Keratinocyte (primary cell): ENCODE measurements around the gene AADAT. TPM values are rescaled to one million over a fixed set of nuclear protein-coding genes. Genes with fewer than 3 reads are reported as not detected.

Experiments
- DNase-seq: peaks from one replicate; pipeline ENCODE4 v3.0.0-alpha.2; 2011; ENCODE audit warnings: low read depth, missing footprints, low spot score
- FAIRE-seq: peaks from 2 replicates; lab custom pipeline; 2011; peaks lifted over from hg19 to GRCh38; lab: Jason Lieb, UNC
- H2AFZ ChIP-seq: 2 replicates; pipeline ENCODE4 v1.6.0; 2012; ENCODE audit warnings: low read length, control low read depth, inconsistent platforms; ENCODE audit not compliant: control insufficient read depth
- H3K27ac ChIP-seq: 2 replicates; pipeline ENCODE4 v1.5.1; 2011; ENCODE audit warnings: low read length; ENCODE audit not compliant: control insufficient read depth, insufficient read depth
- H3K27me3 ChIP-seq: 3 replicates; pipeline ENCODE4 v1.6.0; 2011; ENCODE audit warnings: low read length; ENCODE audit not compliant: control insufficient read depth, insufficient read depth; ENCODE audit errors: extremely low read depth
- H3K36me3 ChIP-seq, 2 experiments: 2 replicates in 1 of 2; 3 replicates in 1 of 2; pipeline ENCODE4 v1.5.1; 2011; ENCODE audit warnings: low read length in 2 of 2, mild to moderate bottlenecking in 1 of 2; ENCODE audit not compliant: control insufficient read depth in 2 of 2, insufficient read depth in 2 of 2; ENCODE audit errors: extremely low read depth in 1 of 2
- H3K4me1 ChIP-seq: 3 replicates; pipeline ENCODE4 v1.5.1; 2011; ENCODE audit warnings: low read length; ENCODE audit not compliant: control insufficient read depth, insufficient read depth; ENCODE audit errors: extremely low read depth
- H3K4me2 ChIP-seq: 3 replicates; pipeline ENCODE4 v1.6.0; 2011; ENCODE audit warnings: low read depth, low read length; ENCODE audit not compliant: control insufficient read depth, insufficient read depth; ENCODE audit errors: extremely low read depth
- H3K4me3 ChIP-seq, 3 experiments: fragments of 200-600 bp in 1 of 3; sonication (generic) in 1 of 3; 2 replicates in 2 of 3; 3 replicates in 1 of 3; pipeline ENCODE4 v1.5.1; 2011 to 2016; ENCODE audit warnings: low read length in 3 of 3, mild to moderate bottlenecking in 3 of 3, control low read depth in 2 of 3, inconsistent platforms in 1 of 3, low read depth in 1 of 3, mixed read lengths in 1 of 3, mixed run types in 1 of 3, moderate library complexity in 1 of 3; ENCODE audit not compliant: control insufficient read depth in 2 of 3, insufficient read depth in 2 of 3; ENCODE audit errors: extremely low read depth in 1 of 3
- H3K79me2 ChIP-seq: 2 replicates; pipeline ENCODE4 v1.6.0; 2012; ENCODE audit warnings: low read length; ENCODE audit not compliant: control insufficient read depth, insufficient read depth
- H3K9ac ChIP-seq: 3 replicates; pipeline ENCODE4 v1.6.0; 2011; ENCODE audit warnings: low read length; ENCODE audit not compliant: control insufficient read depth, insufficient read depth; ENCODE audit errors: extremely low read depth
- H3K9me1 ChIP-seq: 3 replicates; pipeline ENCODE4 v1.6.0; 2011; ENCODE audit warnings: low read length; ENCODE audit not compliant: control insufficient read depth, insufficient read depth; ENCODE audit errors: extremely low read depth
- H3K9me3 ChIP-seq: 2 replicates; pipeline ENCODE4 v1.5.1; 2012; ENCODE audit warnings: low read depth, low read length; ENCODE audit not compliant: control insufficient read depth
- H4K20me1 ChIP-seq: 3 replicates; pipeline ENCODE4 v1.6.0; 2011; ENCODE audit warnings: low read length; ENCODE audit not compliant: control insufficient read depth, insufficient read depth; ENCODE audit errors: extremely low read depth
- CTCF ChIP-seq, 3 experiments: IDR thresholded peaks in 1 of 3; conservative IDR thresholded peaks in 1 of 3; optimal IDR thresholded peaks in 1 of 3; 2 replicates in 2 of 3; 3 replicates in 1 of 3; pipeline versions ENCODE3 to v1.5.1; 2011; ENCODE audit warnings: low read length in 3 of 3, mild to moderate bottlenecking in 3 of 3, moderate library complexity in 2 of 3, control low read depth in 1 of 3, inconsistent platforms in 1 of 3; ENCODE audit not compliant: insufficient read depth in 2 of 3; ENCODE audit errors: extremely low read depth in 1 of 3
- EZH2 ChIP-seq: IDR thresholded peaks from one replicate; pipeline ENCODE4 v1.6.1; 2012; ENCODE audit warnings: inconsistent platforms, mild to moderate bottlenecking, low read length, moderate library complexity
- dilution Hi-C: fragments of 300-500 bp; cut with MboI; formaldehyde crosslinking; loops from one replicate; pipeline ENCODE4 v1.7.0; 2020; ENCODE audit warnings: low sequenced_read_pairs; ENCODE audit not compliant: extremely low pct_ligation_motif_present
- polyA plus RNA-seq, 5 experiments: library from polyadenylated mRNA; depleted of rRNA in 3 of 5; stranded (reverse) in 3 of 5; stranded (forward) in 1 of 5; unstranded in 1 of 5; fragments of >200 nt; gene quantifications; 1 replicate in 1 of 5; 2 replicates in 3 of 5; 3 replicates in 1 of 5; pipeline versions ENCODE4 v1.2.1 to v1.2.3, GENCODE V29; 2011 to 2012; ENCODE audit warnings: missing spikeins in 2 of 5, low read depth in 1 of 5, low replicate concordance in 1 of 5

Gene AADAT
- polyA plus RNA-seq, 1 donor (not counting 4 experiments of a cell fraction or from before 2014, with no cell fraction given), result 5.2 TPM

GRCh38 chr4:170089274-170089667, 485 bp downstream of the AADAT start:
- H2AFZ ChIP-seq, result peak overlapping the region; percentile 97
- dilution Hi-C loops, result no loop called here
- TF ChIP-seq EZH2 (no peak), CTCF (optimal IDR thresholded peaks at IDR 0.05 in 1 of 3, IDR thresholded peaks at IDR 0.05 in 1 of 3, conservative IDR thresholded peaks at IDR 0.05 in 1 of 3; ENCODE audit: extremely low read depth in 1 of 3, insufficient read depth in 2 of 3, low read length in 3 of 3) (peak in 1 of 3 experiments; percentile 15)
- DNase-seq (no peak), FAIRE-seq (no peak)
- H3K79me2 ChIP-seq, result no peaks in the 10 kb centered on the region
- no peaks in the 10 kb centered on the region for H3K9me1 ChIP-seq
- no peaks in the 10 kb centered on the region for H4K20me1 ChIP-seq
- H3K36me3 ChIP-seq, result no peaks in the 10 kb centered on the region
- no peaks in the 10 kb centered on the region for H3K9me3 ChIP-seq
- H3K9ac ChIP-seq, result peak overlapping the region; percentile 63
- peak overlapping the region; percentile 54 to 84 (median 81) for H3K4me3 ChIP-seq
- H3K27ac ChIP-seq, result peak overlapping the region; percentile 36
- peaks cover 11% of the 10 kb centered on the region for H3K4me1 ChIP-seq
- peak overlapping the region; percentile 96 for H3K4me2 ChIP-seq
- H3K27me3 ChIP-seq, result no peaks in the 10 kb centered on the region

DNA sequence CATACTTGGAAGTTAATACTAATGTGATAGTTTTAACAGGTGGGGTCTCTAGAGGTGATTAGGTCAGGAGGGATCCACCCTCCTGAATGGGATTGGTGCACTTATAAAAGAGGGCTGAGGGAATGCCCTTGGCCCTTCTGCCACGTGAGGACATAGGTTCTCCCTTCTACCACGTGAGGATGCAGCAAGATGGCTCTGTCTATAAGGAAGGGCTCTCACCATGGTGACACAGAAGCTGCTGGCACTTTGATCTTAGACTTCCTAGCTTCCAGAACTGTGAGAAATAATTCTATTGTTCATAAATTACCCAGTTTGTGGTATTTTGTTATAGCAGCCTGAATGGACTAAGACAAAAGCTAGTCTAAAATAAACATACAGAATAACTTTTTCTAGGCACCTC, 1.0 kb downstream of the AADAT start:
- TF ChIP-seq EZH2, result no peak
- TF ChIP-seq CTCF (optimal IDR thresholded peaks at IDR 0.05 in 1 of 3, IDR thresholded peaks at IDR 0.05 in 1 of 3, conservative IDR thresholded peaks at IDR 0.05 in 1 of 3; ENCODE audit: extremely low read depth in 1 of 3, insufficient read depth in 2 of 3, low read length in 3 of 3), result no peak
- no peaks in the 10 kb centered on the region for H3K36me3 ChIP-seq
- no peaks in the 10 kb centered on the region for H3K9me3 ChIP-seq
- peaks cover 11% of the 10 kb centered on the region for H3K4me1 ChIP-seq
- no peaks in the 10 kb centered on the region for H3K27me3 ChIP-seq
- DNase-seq (no peak), FAIRE-seq (no peak)
- dilution Hi-C loops, result no loop called here
- no peaks in the 10 kb centered on the region for H3K79me2 ChIP-seq
- no peaks in the 10 kb centered on the region for H4K20me1 ChIP-seq
- H3K4me3 ChIP-seq, result peak overlapping the region in 1 of 3 experiments; percentile 84
- H3K4me2 ChIP-seq, result peak overlapping the region; percentile 96
- no peak overlapping the region for H3K27ac ChIP-seq
- H3K9me1 ChIP-seq, result no peaks in the 10 kb centered on the region
- peak overlapping the region; percentile 97 for H2AFZ ChIP-seq
- H3K9ac ChIP-seq, result peak overlapping the region; percentile 63
